A549 (cell line): ENCODE data around the gene RIMBP2. TPM values are rescaled to one million over a fixed set of nuclear protein-coding genes. Genes with fewer than 3 reads are reported as not detected.

Experiments used
- ATAC-seq, 2 experiments: fragments of 200-7000 bp in 1 of 2; fragments of >200 bp in 1 of 2; cut with Nextera tagmentation in 1 of 2; cut with Tn5 transposase in 1 of 2; 3 replicates each; pipeline versions ENCODE4 v1.8.0 to v1.9.1; 2018 to 2020; ENCODE audit warnings: mild to moderate bottlenecking in 1 of 2, moderate library complexity in 1 of 2
- CTCF ChIA-PET: fragments of 300-600 bp; sonication (Branson Sonifier 250); formaldehyde crosslinking; extraction: SDS; loops from one replicate; lab custom pipeline; 2021; ENCODE audit warnings: antibody characterized with exemption, inconsistent platforms; lab: Yijun Ruan, JAX
- POLR2A ChIA-PET: fragments of 350-600 bp; formaldehyde crosslinking; extraction: SDS; loops from one replicate; lab custom pipeline; 2021; ENCODE audit warnings: antibody characterized with exemption, inconsistent platforms; lab: Yijun Ruan, JAX
- DNase-seq, 2 experiments: peaks; one replicate each; pipeline versions ENCODE4 v3.0.0 to v3.0.0-alpha.2; 2011 to 2016; ENCODE audit warnings: low read depth in 1 of 2, low spot score in 1 of 2
- FAIRE-seq: peaks from 2 replicates; lab custom pipeline; 2011; peaks lifted over from hg19 to GRCh38; lab: Jason Lieb, UNC
- H3K27ac ChIP-seq, 2 experiments: fragments of >200 bp; sonication (Bioruptor Twin); formaldehyde crosslinking; 3 replicates each; pipeline ENCODE4 v1.5.1; 2016 to 2017
- H3K4me1 ChIP-seq: fragments of >200 bp; sonication (Bioruptor Twin); formaldehyde crosslinking; 3 replicates; pipeline ENCODE4 v1.6.1; 2016
- H3K4me2 ChIP-seq: fragments of >200 bp; sonication (Bioruptor Twin); formaldehyde crosslinking; 3 replicates; pipeline ENCODE4 v1.6.1; 2016
- H3K4me3 ChIP-seq: fragments of >200 bp; sonication (Bioruptor Twin); formaldehyde crosslinking; 3 replicates; pipeline ENCODE4 v1.5.1; 2016
- H3K9me3 ChIP-seq: fragments of >200 bp; sonication (Bioruptor Twin); formaldehyde crosslinking; 3 replicates; pipeline ENCODE4 v1.6.1; 2016
- BCL3 ChIP-seq: fragments of >200 bp; sonication (Bioruptor Twin); formaldehyde crosslinking; IDR thresholded peaks from 3 replicates; pipeline ENCODE4 v1.6.1; 2016
- BHLHE40 ChIP-seq: IDR thresholded peaks from 2 replicates; pipeline ENCODE4 v1.6.1; 2012; ENCODE audit warnings: low read depth, low read length, inconsistent platforms
- CBX2 ChIP-seq: fragments of 200-600 bp; sonication (generic); IDR thresholded peaks from 2 replicates; pipeline ENCODE4 v1.6.1; 2016; ENCODE audit warnings: low read depth, mild to moderate bottlenecking, borderline replicate concordance
- CBX8 ChIP-seq: fragments of 200-600 bp; sonication (generic); IDR thresholded peaks from 2 replicates; pipeline ENCODE4 v1.6.1; 2016
- CEBPB ChIP-seq, 2 experiments: fragments of >200 bp in 1 of 2; sonication (Bioruptor Twin) in 1 of 2; formaldehyde crosslinking in 1 of 2; IDR thresholded peaks; 2 replicates each; pipeline ENCODE4 v1.6.1; 2012 to 2016
- EHF ChIP-seq: fragments of 250-450 bp; sonication (Bioruptor Pico); IDR thresholded peaks from 2 replicates; pipeline ENCODE4 v1.5.0; 2020; ENCODE audit warnings: mild to moderate bottlenecking
- ELK1 ChIP-seq: fragments of 150-350 bp; IDR thresholded peaks from 2 replicates; pipeline ENCODE4 v1.6.1; 2014; ENCODE audit warnings: low read depth, mild to moderate bottlenecking, low read length
- ESRRA ChIP-seq: fragments of 150-350 bp; IDR thresholded peaks from 2 replicates; pipeline ENCODE4 v1.6.1; 2014; ENCODE audit warnings: mild to moderate bottlenecking, low read length, borderline replicate concordance
- GATA3 ChIP-seq: IDR thresholded peaks from 2 replicates; pipeline ENCODE4 v1.6.1; 2012; ENCODE audit warnings: borderline replicate concordance
- HES2 ChIP-seq: fragments of >200 bp; sonication (Bioruptor Twin); formaldehyde crosslinking; IDR thresholded peaks from 2 replicates; pipeline ENCODE4 v1.6.1; 2016
- HMGXB4 ChIP-seq: fragments of 250-450 bp; sonication (Bioruptor Pico); IDR thresholded peaks from 2 replicates; pipeline ENCODE4 v1.5.0; 2021; ENCODE audit warnings: mild to moderate bottlenecking, moderate library complexity, borderline replicate concordance
- HOXB5 ChIP-seq: fragments of 250-450 bp; sonication (Bioruptor Pico); IDR thresholded peaks from 2 replicates; pipeline ENCODE4 v1.5.0; 2020; ENCODE audit warnings: mild to moderate bottlenecking, moderate library complexity
- JUNB ChIP-seq: fragments of >200 bp; sonication (Bioruptor Twin); formaldehyde crosslinking; IDR thresholded peaks from 2 replicates; pipeline ENCODE4 v1.6.1; 2016
- KDM1A ChIP-seq: fragments of 200-600 bp; sonication (generic); IDR thresholded peaks from 2 replicates; pipeline ENCODE4 v1.6.1; 2016; ENCODE audit warnings: low read depth, mild to moderate bottlenecking
- PHF8 ChIP-seq: fragments of 200-600 bp; sonication (generic); IDR thresholded peaks from 2 replicates; pipeline ENCODE4 v1.6.1; 2016; ENCODE audit warnings: low read depth, mild to moderate bottlenecking, antibody characterized with exemption, moderate library complexity, borderline replicate concordance
- RNF2 ChIP-seq: fragments of 200-600 bp; sonication (generic); IDR thresholded peaks from 2 replicates; pipeline ENCODE4 v1.6.1; 2016; ENCODE audit warnings: low read depth, mild to moderate bottlenecking, antibody characterized with exemption, moderate library complexity, borderline replicate concordance
- SMC3 ChIP-seq: fragments of >200 bp; sonication (Bioruptor Twin); formaldehyde crosslinking; IDR thresholded peaks from 3 replicates; pipeline ENCODE4 v1.6.1; 2018; ENCODE audit warnings: inconsistent platforms
- TP53 ChIP-seq: fragments of 250-450 bp; sonication (Bioruptor Pico); IDR thresholded peaks from 2 replicates; pipeline ENCODE4 v1.5.0; 2021; ENCODE audit warnings: mild to moderate bottlenecking, moderate library complexity
- USF2 ChIP-seq: fragments of 450-650 bp; IDR thresholded peaks from 2 replicates; pipeline ENCODE4 v1.6.1; 2014; ENCODE audit warnings: antibody characterized with exemption
- ZNF302 ChIP-seq: fragments of 250-450 bp; sonication (Bioruptor Pico); IDR thresholded peaks from 2 replicates; pipeline ENCODE4 v1.9.0; 2021; ENCODE audit warnings: inconsistent platforms, mild to moderate bottlenecking, moderate library complexity
- ZSCAN20 ChIP-seq: fragments of 250-450 bp; sonication (Bioruptor Pico); IDR thresholded peaks from 2 replicates; pipeline ENCODE4 v1.8.0; 2022; ENCODE audit warnings: mild to moderate bottlenecking, moderate library complexity
- WGBS: methylation state at CpG from one replicate; pipeline ENCODE4 v1.1.6; 2017; ENCODE audit errors: missing lambda C conversion rate; 5-methylcytosine and 5-hydroxymethylcytosine counted together
- polyA plus RNA-seq, 4 experiments: library from polyadenylated mRNA; depleted of rRNA in 3 of 4; stranded (reverse); fragments of >200 nt; fragmentation: RNase III in 1 of 4; extraction: RNeasy Plus Mini Kit Qiagen cat#74134 plus additional on column Dnase treatment in 1 of 4; gene quantifications; 2 replicates in 3 of 4; 3 replicates in 1 of 4; pipeline ENCODE4 v1.2.3, GENCODE V29; 2011 to 2017

Gene RIMBP2
- polyA plus RNA-seq, 2 of the 4 experiments (the other 2 are of a cell fraction) = not detected

- FAIRE-seq (no peak), DNase-seq (no peak), ATAC-seq (peak in 1 of 2 experiments; percentile 33; a peak in 1 of 6 replicates)
- 0 out of 3 replicates have a peak, but pooled peaks cover 3% of the 10 kb centered on the region for H3K4me1 ChIP-seq
- H3K4me3 ChIP-seq = no peak overlapping the region
- WGBS = 31% methylated on average over 26 of the region's 26 CpGs
- POLR2A ChIA-PET = no interaction called here
- TF ChIP-seq ZSCAN20 (CRISPR knock-in tag) (no peak), ELK1 (no peak), JUNB (no peak), CEBPB (IDR thresholded peaks at IDR 0.05) (no peak), BCL3 (no peak), BHLHE40 (no peak)
- no peak overlapping the region for H3K4me2 ChIP-seq
- no peaks in the 10 kb centered on the region for H3K9me3 ChIP-seq
- CTCF ChIA-PET = no interaction called here
- H3K27ac ChIP-seq = no peak overlapping the region
Measured at GRCh38 chr12:130658145-130658911, 57.8 kb downstream of the RIMBP2 start.

GRCh38 chr12:130656411-130656810 is 59.7 kb downstream of the RIMBP2 start:
- FAIRE-seq (no peak), ATAC-seq (no peak), DNase-seq (no peak)
- CTCF ChIA-PET = no interaction called here
- no peak overlapping the region for H3K4me2 ChIP-seq
- TF ChIP-seq SMC3 = no peak
- H3K4me3 ChIP-seq = no peak overlapping the region
- 28% methylated on average over 8 of the region's 8 CpGs for WGBS
- H3K27ac ChIP-seq = no peak overlapping the region
- POLR2A ChIA-PET = no interaction called here
- H3K9me3 ChIP-seq = 0 out of 3 replicates have a peak, but pooled peaks cover 3% of the 10 kb centered on the region
- no peaks in the 10 kb centered on the region for H3K4me1 ChIP-seq

- Histone ChIP-seq H3K4me1 (no peaks in the 10 kb centered on the region), H3K27ac (no peak overlapping the region), H3K9me3 (0 out of 3 replicates have a peak, but pooled peaks cover 3% of the 10 kb centered on the region), H3K4me3 (no peak overlapping the region), H3K4me2 (no peak overlapping the region)
- no peak for TF ChIP-seq HOXB5
- no peak for TF ChIP-seq EHF (CRISPR knock-in tag)
- no peak for TF ChIP-seq ELK1
- TF ChIP-seq GATA3 = no peak
- no peak for TF ChIP-seq ZSCAN20 (CRISPR knock-in tag)
- no peak for TF ChIP-seq TP53 (CRISPR knock-in tag)
- no peak for TF ChIP-seq HMGXB4 (CRISPR knock-in tag)
- no peak for TF ChIP-seq CBX2
- TF ChIP-seq RNF2 = no peak
- TF ChIP-seq BHLHE40 = no peak
- TF ChIP-seq PHF8 = no peak
- no peak for TF ChIP-seq USF2
- TF ChIP-seq ESRRA = no peak
- no peak for TF ChIP-seq ZNF302 (CRISPR knock-in tag)
- no peak for TF ChIP-seq CBX8
- no peak for TF ChIP-seq KDM1A
- TF ChIP-seq HES2 = no peak
- ATAC-seq (no peak), FAIRE-seq (no peak), DNase-seq (no peak)
- WGBS = 11% methylated on average over 9 of the region's 9 CpGs
- ChIA-PET CTCF (no interaction called here), POLR2A (no interaction called here)
Measured at GRCh38 chr12:130655881-130656280, 60.2 kb downstream of the RIMBP2 start.
